H1 (cell line): ENCODE results near the gene CYP11A1. TPM values are rescaled to one million over a fixed set of nuclear protein-coding genes. Genes with fewer than 3 reads are reported as not detected.

ENCODE experiments used
- CEBPB ChIP-seq: IDR thresholded peaks from 2 replicates; pipeline ENCODE4 v1.6.1; 2012; ENCODE audit warnings: low read depth, low read length
- CHD2 ChIP-seq: IDR thresholded peaks from 2 replicates; pipeline ENCODE4 v1.6.1; 2012; ENCODE audit warnings: low read length, improper control_type of control experiment
- POLR2A ChIP-seq, 2 experiments: IDR thresholded peaks; 1 replicate in 1 of 2; 2 replicates in 1 of 2; pipeline ENCODE4 v1.6.1; 2011; ENCODE audit warnings: low read depth in 2 of 2, low read length in 2 of 2, mild to moderate bottlenecking in 2 of 2; ENCODE audit errors: control extremely low read depth in 1 of 2
- polyA plus RNA-seq, 7 experiments: library from polyadenylated mRNA; depleted of rRNA in 3 of 7; stranded (reverse) in 5 of 7; unstranded in 2 of 7; fragments of >200 nt in 5 of 7; fragments of 200-250 nt in 2 of 7; gene quantifications; 1 replicate in 5 of 7; 2 replicates in 1 of 7; 4 replicates in 1 of 7; pipeline versions ENCODE4 v1.2.1 to v1.2.3, GENCODE V29; 2011 to 2013; ENCODE audit warnings: missing spikeins in 2 of 7, mixed read lengths in 2 of 7
- total RNA-seq: library from RNA; stranded (reverse); fragmentation: NEBNext Ultra II Directional; extraction: Animal tissue kit (Norgen Biotek cat#: 25700); gene quantifications from 2 replicates; pipeline ENCODE4 v1.2.1, GENCODE V29; 2021

The CYP11A1 gene
- total and polyA plus RNA-seq, 2 of the 8 experiments (the other 6 are each of a cell fraction or from before 2014, with no cell fraction given) = 1.9 to 7.2 TPM

- TF ChIP-seq CHD2 (no peak), CEBPB (no peak), POLR2A (IDR thresholded peaks at IDR 0.05; ENCODE audit: control extremely low read depth in 1 of 2, low read depth in 2 of 2, low read length in 2 of 2) (no peak)
These were observed 31.7 kb upstream of the CYP11A1 start (continued) for GRCh38 chr15:74399100-74399499.
